H9 (cell line): ENCODE results near the gene RGS6. TPM values are rescaled to one million over a fixed set of nuclear protein-coding genes. Genes with fewer than 3 reads are reported as not detected.

Source experiments
- DNase-seq: peaks from one replicate; pipeline ENCODE4 v3.0.0-alpha.2; 2017
- H2AFZ ChIP-seq: one replicate; pipeline ENCODE4 v1.6.1; 2013; ENCODE audit warnings: mild to moderate bottlenecking, low read length, control low read depth, moderate library complexity
- H2AK5ac ChIP-seq: 2 replicates; pipeline ENCODE4 v1.6.1; 2013; ENCODE audit warnings: low read length, control low read depth, mixed read lengths; ENCODE audit not compliant: insufficient read length
- H2BK120ac ChIP-seq: one replicate; pipeline ENCODE4 v1.6.1; 2013; ENCODE audit warnings: low read depth, mild to moderate bottlenecking, low read length, control low read depth, inconsistent platforms; ENCODE audit not compliant: poor library complexity, severe bottlenecking
- H2BK12ac ChIP-seq: 2 replicates; pipeline ENCODE4 v1.6.1; 2013; ENCODE audit warnings: low read length, control low read depth, mixed read lengths, low read depth; ENCODE audit not compliant: insufficient read length
- H2BK15ac ChIP-seq: 2 replicates; pipeline ENCODE4 v1.6.1; 2013; ENCODE audit warnings: low read depth, low read length, control low read depth
- H2BK20ac ChIP-seq: one replicate; pipeline ENCODE4 v1.6.1; 2013; ENCODE audit warnings: low read depth, mild to moderate bottlenecking, low read length, control low read depth, inconsistent platforms; ENCODE audit not compliant: poor library complexity, severe bottlenecking
- H2BK5ac ChIP-seq: 2 replicates; pipeline ENCODE4 v1.6.1; 2013; ENCODE audit warnings: low read length, control low read depth, mixed read lengths; ENCODE audit not compliant: insufficient read length
- H3K14ac ChIP-seq: 2 replicates; pipeline ENCODE4 v1.6.1; 2013; ENCODE audit warnings: low read length, control low read depth; ENCODE audit not compliant: insufficient read depth
- H3K18ac ChIP-seq: 2 replicates; pipeline ENCODE4 v1.6.1; 2013; ENCODE audit warnings: low read depth, mild to moderate bottlenecking, mixed read lengths, low read length, control low read depth; ENCODE audit not compliant: insufficient read length
- H3K23ac ChIP-seq: 2 replicates; pipeline ENCODE4 v1.6.1; 2013; ENCODE audit warnings: low read length, control low read depth, mixed read lengths, low read depth; ENCODE audit not compliant: insufficient read length
- H3K23me2 ChIP-seq: 2 replicates; pipeline ENCODE4 v1.6.1; 2013; ENCODE audit warnings: low read depth, mild to moderate bottlenecking, mixed read lengths, low read length, control low read depth; ENCODE audit not compliant: insufficient read length, poor library complexity, severe bottlenecking
- H3K27ac ChIP-seq: 2 replicates; pipeline ENCODE4 v1.5.1; 2013; ENCODE audit warnings: low read length, control low read depth, mixed read lengths, low read depth; ENCODE audit not compliant: insufficient read length
- H3K27me3 ChIP-seq: 2 replicates; pipeline ENCODE4 v1.6.1; 2013; ENCODE audit warnings: low read length, control low read depth, inconsistent platforms; ENCODE audit not compliant: insufficient read depth
- H3K4ac ChIP-seq: 2 replicates; pipeline ENCODE4 v1.6.1; 2013; ENCODE audit warnings: low read depth, mild to moderate bottlenecking, control low read depth, inconsistent platforms, low read length, moderate library complexity
- H3K4me1 ChIP-seq: 2 replicates; pipeline ENCODE4 v1.6.1; 2013; ENCODE audit warnings: low read length, control low read depth, inconsistent platforms; ENCODE audit not compliant: insufficient read depth
- H3K4me2 ChIP-seq: 2 replicates; pipeline ENCODE4 v1.6.1; 2013; ENCODE audit warnings: low read length, control low read depth, mixed read lengths; ENCODE audit not compliant: insufficient read length, insufficient read depth
- H3K56ac ChIP-seq: 2 replicates; pipeline ENCODE4 v1.6.1; 2013; ENCODE audit warnings: low read depth, mild to moderate bottlenecking, mixed read lengths, low read length, control low read depth; ENCODE audit not compliant: insufficient read length
- H3K79me1 ChIP-seq: 2 replicates; pipeline ENCODE4 v1.6.1; 2013; ENCODE audit warnings: low read depth, mild to moderate bottlenecking, moderate library complexity, low read length, control low read depth, inconsistent platforms; ENCODE audit not compliant: insufficient read depth, poor library complexity, severe bottlenecking
- H3K79me2 ChIP-seq: 2 replicates; pipeline ENCODE4 v1.6.1; 2013; ENCODE audit warnings: low read length, control low read depth, inconsistent platforms; ENCODE audit not compliant: insufficient read depth
- H3K9ac ChIP-seq: 2 replicates; pipeline ENCODE4 v1.6.1; 2013; ENCODE audit warnings: low read length, control low read depth, mixed read lengths; ENCODE audit not compliant: insufficient read length; ENCODE audit errors: extremely low read depth
- H3K9me3 ChIP-seq: one replicate; pipeline ENCODE4 v1.6.1; 2013; ENCODE audit warnings: low read depth, low read length, inconsistent platforms; ENCODE audit not compliant: control insufficient read depth
- H3T11ph ChIP-seq: one replicate; pipeline ENCODE4 v1.6.1; 2013; ENCODE audit warnings: mild to moderate bottlenecking, low read length, control low read depth, inconsistent platforms
- H4K20me1 ChIP-seq: one replicate; pipeline ENCODE4 v1.6.1; 2013; ENCODE audit not compliant: control insufficient read depth, insufficient read length, insufficient read depth
- H4K5ac ChIP-seq: 2 replicates; pipeline ENCODE4 v1.6.1; 2013; ENCODE audit warnings: low read depth, mild to moderate bottlenecking, mixed read lengths, low read length, control low read depth; ENCODE audit not compliant: insufficient read length
- H4K8ac ChIP-seq: replicated peaks from 2 replicates; pipeline ENCODE4 v1.6.1; 2013; ENCODE audit warnings: low read length, control low read depth, mixed read lengths, low read depth; ENCODE audit not compliant: insufficient read length
- H4K91ac ChIP-seq: 2 replicates; pipeline ENCODE4 v1.6.1; 2013; ENCODE audit warnings: low read depth, mild to moderate bottlenecking, moderate library complexity, mixed read lengths, low read length, control low read depth; ENCODE audit not compliant: insufficient read length
- H3K27ac Mint-ChIP-seq, 3 experiments: 2 replicates in 2 of 3; 3 replicates in 1 of 3; pipeline ENCODE4 v1.8.0; 2020 to 2021; ENCODE audit warnings: mixed read lengths in 3 of 3, mild to moderate bottlenecking in 1 of 3, moderate library complexity in 1 of 3
- H3K27me3 Mint-ChIP-seq: 2 replicates; pipeline ENCODE4 v1.8.0; 2021; ENCODE audit warnings: low read depth, mild to moderate bottlenecking, moderate library complexity, mixed read lengths
- H3K36me3 Mint-ChIP-seq, 3 experiments: 2 replicates in 2 of 3; 3 replicates in 1 of 3; pipeline ENCODE4 v1.8.0; 2020 to 2021; ENCODE audit warnings: low read depth in 3 of 3, mixed read lengths in 3 of 3; ENCODE audit not compliant: insufficient read depth in 1 of 3
- H3K4me1 Mint-ChIP-seq, 2 experiments: 2 replicates each; pipeline ENCODE4 v1.8.0; 2020; ENCODE audit warnings: mixed read lengths in 2 of 2
- H3K4me3 Mint-ChIP-seq, 2 experiments: 2 replicates in 1 of 2; 3 replicates in 1 of 2; pipeline ENCODE4 v1.8.0; 2020 to 2021; ENCODE audit warnings: mild to moderate bottlenecking in 2 of 2, mixed read lengths in 2 of 2, moderate library complexity in 1 of 2
- H3K9me3 Mint-ChIP-seq, 2 experiments: 2 replicates in 1 of 2; 3 replicates in 1 of 2; pipeline ENCODE4 v1.8.0; 2020; ENCODE audit warnings: mild to moderate bottlenecking in 2 of 2, mixed read lengths in 2 of 2, moderate library complexity in 1 of 2
- WGBS: extraction: QIAGEN DNeasy Blood & Tissue Kit; methylation state at CpG from one replicate; pipeline ENCODE4 v1.1.7; 2013; ENCODE audit warnings: missing lambda C conversion rate, low lambda C conversion rate, mixed read lengths; ENCODE audit not compliant: insufficient read length; ENCODE audit errors: extremely low coverage; 5-methylcytosine and 5-hydroxymethylcytosine counted together
- total RNA-seq: library from RNA; stranded (reverse); gene quantifications from 2 replicates; pipeline ENCODE4 v1.2.1, GENCODE V29; 2021
- TF ChIP-seq, protein P1 (sequence below): fragments of 200-600 bp; sonication (generic); conservative IDR thresholded peaks from 3 replicates; pipeline ENCODE4 v1.8.0; 2021; ENCODE audit warnings: antibody characterized with exemption, mild to moderate bottlenecking

Gene RGS6
- total RNA-seq, 1 experiment from 2014 or later: 3.0 TPM

DNA sequence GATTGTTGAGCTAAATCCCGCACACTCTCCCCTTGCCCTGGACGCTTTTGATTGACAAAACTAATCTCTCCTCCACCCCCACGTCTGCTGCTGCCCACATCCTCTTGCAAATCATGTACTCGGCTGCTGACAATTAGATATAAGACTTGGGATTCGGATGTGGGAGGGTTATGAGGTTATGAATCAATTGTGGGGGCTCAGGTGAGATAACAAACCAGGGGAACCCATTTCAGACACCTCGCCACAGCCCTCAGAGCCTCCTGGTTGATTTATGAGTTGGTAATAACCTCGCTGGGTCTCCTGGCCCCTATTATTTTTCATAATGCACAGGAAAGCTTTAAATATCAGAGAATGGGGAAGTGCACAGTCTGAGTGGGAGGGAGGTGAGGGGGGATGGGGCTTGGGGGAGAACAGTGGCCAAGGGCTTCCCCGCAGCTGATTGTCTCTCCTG, 511.8 kb downstream of the RGS6 start:
- H2BK15ac ChIP-seq: no peak overlapping the region
- no peak overlapping the region for H4K5ac ChIP-seq
- no peak overlapping the region for H3K9ac ChIP-seq
- no peak overlapping the region for H3K56ac ChIP-seq
- H3K14ac ChIP-seq: no peak overlapping the region
- H2AFZ ChIP-seq: no peak overlapping the region
- TF ChIP-seq, protein P1, sequence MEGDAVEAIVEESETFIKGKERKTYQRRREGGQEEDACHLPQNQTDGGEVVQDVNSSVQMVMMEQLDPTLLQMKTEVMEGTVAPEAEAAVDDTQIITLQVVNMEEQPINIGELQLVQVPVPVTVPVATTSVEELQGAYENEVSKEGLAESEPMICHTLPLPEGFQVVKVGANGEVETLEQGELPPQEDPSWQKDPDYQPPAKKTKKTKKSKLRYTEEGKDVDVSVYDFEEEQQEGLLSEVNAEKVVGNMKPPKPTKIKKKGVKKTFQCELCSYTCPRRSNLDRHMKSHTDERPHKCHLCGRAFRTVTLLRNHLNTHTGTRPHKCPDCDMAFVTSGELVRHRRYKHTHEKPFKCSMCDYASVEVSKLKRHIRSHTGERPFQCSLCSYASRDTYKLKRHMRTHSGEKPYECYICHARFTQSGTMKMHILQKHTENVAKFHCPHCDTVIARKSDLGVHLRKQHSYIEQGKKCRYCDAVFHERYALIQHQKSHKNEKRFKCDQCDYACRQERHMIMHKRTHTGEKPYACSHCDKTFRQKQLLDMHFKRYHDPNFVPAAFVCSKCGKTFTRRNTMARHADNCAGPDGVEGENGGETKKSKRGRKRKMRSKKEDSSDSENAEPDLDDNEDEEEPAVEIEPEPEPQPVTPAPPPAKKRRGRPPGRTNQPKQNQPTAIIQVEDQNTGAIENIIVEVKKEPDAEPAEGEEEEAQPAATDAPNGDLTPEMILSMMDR: no peak
- no peaks in the 10 kb centered on the region for H3K79me1 ChIP-seq
- H4K20me1 ChIP-seq: no peaks in the 10 kb centered on the region
- H3K9me3 ChIP-seq: no peaks in the 10 kb centered on the region
- no peak overlapping the region for H3K18ac ChIP-seq
- no CpG with 5 or more reads among the region's 8 CpGs for WGBS
- no peaks in the 10 kb centered on the region; a peak in 1 of 7 replicates for H3K36me3 Mint-ChIP-seq
- no peak overlapping the region for H4K8ac ChIP-seq
- peak overlapping the region in 2 of 3 experiments; percentile 7 to 66; a peak in 2 of 7 replicates for H3K27ac Mint-ChIP-seq
- H3K4me3 Mint-ChIP-seq: no peak overlapping the region
- no peaks in the 10 kb centered on the region for H3K23me2 ChIP-seq
- H3K4ac ChIP-seq: no peak overlapping the region
- no peaks in the 10 kb centered on the region for H3K9me3 Mint-ChIP-seq
- H2BK20ac ChIP-seq: no peak overlapping the region
- H3K4me2 ChIP-seq: no peak overlapping the region
- H2BK12ac ChIP-seq: no peak overlapping the region
- no peaks in the 10 kb centered on the region for H3K27me3 Mint-ChIP-seq
- H3K4me1 ChIP-seq: no peaks in the 10 kb centered on the region
- no peaks in the 10 kb centered on the region for H3K27me3 ChIP-seq
- no peaks in the 10 kb centered on the region for H3K79me2 ChIP-seq
- no peak for DNase-seq
- H3K27ac ChIP-seq: no peak overlapping the region
- no peak overlapping the region for H2BK120ac ChIP-seq
- no peak overlapping the region for H3T11ph ChIP-seq
- H4K91ac ChIP-seq: no peak overlapping the region
- H2BK5ac ChIP-seq: no peak overlapping the region
- no peaks in the 10 kb centered on the region for H3K4me1 Mint-ChIP-seq
- no peak overlapping the region for H3K23ac ChIP-seq
- no peak overlapping the region for H2AK5ac ChIP-seq
